Amniotic stem cell (primary cell): ENCODE data around the gene PRKCH.

ENCODE experiments used
- DNase-seq: peaks from one replicate; lab custom pipeline; 2025; lab: John Stamatoyannopoulos, UW

PRKCH gene

GRCh38 chr14:61555056-61555838 lies 233.9 kb downstream of the PRKCH start:
- DNase-seq, result no peak

- DNase-seq, result no peak
Measured at GRCh38 chr14:61556455-61556854, 235.1 kb downstream of the PRKCH start.

- no peak for DNase-seq
Measured at GRCh38 chr14:61557262-61557661, 235.9 kb downstream of the PRKCH start.

- no peak for DNase-seq
Measured at GRCh38 chr14:61557854-61558253, 236.5 kb downstream of the PRKCH start.

- no peak for DNase-seq
Measured at GRCh38 chr14:61558271-61558670, 236.9 kb downstream of the PRKCH start.

- no peak for DNase-seq
Measured at GRCh38 chr14:61559641-61560201, 238.3 kb downstream of the PRKCH start.

GRCh38 chr14:61560323-61560722 lies 238.9 kb downstream of the PRKCH start:
- DNase-seq, result no peak

- no peak for DNase-seq
Measured at GRCh38 chr14:61561104-61561503, 239.7 kb downstream of the PRKCH start.

- peak; percentile 75 for DNase-seq
Measured at GRCh38 chr14:61561657-61562276, 240.4 kb downstream of the PRKCH start.

- DNase-seq, result peak; percentile 96
Measured at GRCh38 chr14:61562321-61563161, 241.2 kb downstream of the PRKCH start.

- no peak for DNase-seq
Measured at GRCh38 chr14:61563162-61563511, 241.8 kb downstream of the PRKCH start.

GRCh38 chr14:61563880-61564617 lies 242.7 kb downstream of the PRKCH start:
- no peak for DNase-seq

- DNase-seq, result peak; percentile 75
Measured at GRCh38 chr14:61564618-61565091, 243.3 kb downstream of the PRKCH start.

GRCh38 chr14:61565181-61565580 lies 243.8 kb downstream of the PRKCH start:
- DNase-seq, result no peak

GRCh38 chr14:61565836-61566536 lies 244.6 kb downstream of the PRKCH start:
- DNase-seq, result peak; percentile 31

- DNase-seq, result no peak
Measured at GRCh38 chr14:61566537-61567225, 245.3 kb downstream of the PRKCH start.

GRCh38 chr14:61567838-61568571 lies 246.6 kb downstream of the PRKCH start:
- no peak for DNase-seq

GRCh38 chr14:61568572-61569011 lies 247.2 kb downstream of the PRKCH start:
- DNase-seq, result no peak

- no peak for DNase-seq
Measured at GRCh38 chr14:61569308-61569707, 247.9 kb downstream of the PRKCH start.
